Activated T-cell treated with anti-CD3 and anti-CD28 coated beads, Interleukin-2, amount 50 U/mL, for 4 hours (primary cell): Measurements from ENCODE around the gene CTNNB1. TPM values are rescaled to one million over a fixed set of nuclear protein-coding genes. Genes with fewer than 3 reads are reported as not detected.
A peak's percentile ranks its signal among the peaks of the same experiment; 100 is the strongest.

Experiments
- ATAC-seq, 2 donors: fragments of 200-7000 bp; cut with Tn5 transposase; one replicate each; pipeline ENCODE4 v1.10.0; 2021
- DNase-seq: peaks from one replicate; pipeline ENCODE4 v3.0.0-alpha.2; 2020
- H3K27me3 Mint-ChIP-seq: one replicate; pipeline ENCODE4 v1.8.0; 2021; ENCODE audit warnings: low read depth, mixed read lengths
- H3K36me3 Mint-ChIP-seq: one replicate; pipeline ENCODE4 v1.8.0; 2022; ENCODE audit warnings: mixed read lengths; ENCODE audit not compliant: insufficient read depth
- H3K4me1 Mint-ChIP-seq: one replicate; pipeline ENCODE4 v1.8.0; 2021; ENCODE audit warnings: low read depth, mixed read lengths
- H3K4me3 Mint-ChIP-seq: one replicate; pipeline ENCODE4 v1.8.0; 2021; ENCODE audit warnings: mild to moderate bottlenecking, moderate library complexity, mixed read lengths
- H3K9me3 Mint-ChIP-seq: one replicate; pipeline ENCODE4 v1.8.0; 2021; ENCODE audit warnings: mixed read lengths
- total RNA-seq, 3 donors: library from RNA; stranded (reverse); gene quantifications; one replicate each; pipeline ENCODE4 v1.2.1, GENCODE V29; 2021

CTNNB1 gene
- 100 to 1,000 TPM; 132 to 190 (median 168) TPM for total RNA-seq

GRCh38 chr3:41198950-41199865, at the start of gene CTNNB1:
Gene CTNNB1 (plus strand): TSS chr3:41199505. CDS start chr3:41224069, 24,564 bp downstream.
- ATAC-seq, result peak; percentile 85 to 90
- peak within 1 kb of the TSS; percentile 94 for H3K4me3 Mint-ChIP-seq
- H3K4me1 Mint-ChIP-seq, result peaks cover 40% of the 10 kb centered on the region
- peaks cover 5% of the 10 kb centered on the region for H3K36me3 Mint-ChIP-seq
- DNase-seq, result peak; percentile 92
- H3K9me3 Mint-ChIP-seq, result no peaks in the 10 kb centered on the region
- H3K27me3 Mint-ChIP-seq, result peaks cover under 1% of the 10 kb centered on the region

DNA sequence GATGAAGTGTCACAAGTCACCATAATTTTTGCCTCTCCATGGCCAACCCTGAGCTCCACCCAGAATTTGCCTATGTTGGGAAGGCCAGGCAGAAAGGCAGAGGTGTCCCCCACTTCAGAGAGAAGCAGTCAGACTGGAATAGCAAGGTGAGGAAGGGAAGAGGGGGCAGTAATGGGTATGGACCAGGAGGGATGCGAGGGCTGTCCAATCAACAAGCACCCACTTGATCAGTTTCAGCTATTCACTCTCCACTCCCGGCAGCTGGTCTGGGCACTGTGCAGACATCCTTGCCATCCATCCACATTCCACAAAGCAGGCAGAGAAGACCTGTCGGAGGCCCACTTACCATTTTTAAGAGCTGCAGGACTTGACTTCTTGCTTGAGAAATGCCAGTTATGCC, 43.5 kb upstream of the CTNNB1 start:
- H3K4me3 Mint-ChIP-seq, result no peak overlapping the region
- peaks cover 19% of the 10 kb centered on the region for H3K4me1 Mint-ChIP-seq

GRCh38 chr3:41158947-41159346, 40.4 kb upstream of the CTNNB1 start:
- Mint-ChIP-seq H3K36me3 (no peaks in the 10 kb centered on the region), H3K4me1 (peaks cover 19% of the 10 kb centered on the region), H3K9me3 (no peaks in the 10 kb centered on the region), H3K27me3 (peaks cover 4% of the 10 kb centered on the region), H3K4me3 (no peak overlapping the region)
- DNase-seq (no peak), ATAC-seq (peak; percentile 55 to 61)

More for the DNA sequence above, 43.5 kb upstream of the CTNNB1 start:
- DNase-seq (no peak), ATAC-seq (no peak)
- Mint-ChIP-seq H3K36me3 (no peaks in the 10 kb centered on the region), H3K9me3 (no peaks in the 10 kb centered on the region), H3K27me3 (peaks cover 4% of the 10 kb centered on the region)

- ATAC-seq (peak in 1 of 2 donors; percentile 72), DNase-seq (no peak)
- H3K9me3 Mint-ChIP-seq, result no peaks in the 10 kb centered on the region
- H3K36me3 Mint-ChIP-seq, result no peaks in the 10 kb centered on the region
- no peak overlapping the region for H3K4me3 Mint-ChIP-seq
- peaks cover 4% of the 10 kb centered on the region for H3K27me3 Mint-ChIP-seq
- H3K4me1 Mint-ChIP-seq, result peaks cover 19% of the 10 kb centered on the region
These were observed 39.6 kb upstream of the CTNNB1 start for GRCh38 chr3:41159588-41160189.

GRCh38 chr3:41162541-41162940, 36.8 kb upstream of the CTNNB1 start:
- ATAC-seq (no peak), DNase-seq (no peak)
- H3K36me3 Mint-ChIP-seq, result no peaks in the 10 kb centered on the region
- H3K27me3 Mint-ChIP-seq, result peaks cover 5% of the 10 kb centered on the region
- H3K9me3 Mint-ChIP-seq, result no peaks in the 10 kb centered on the region
- H3K4me1 Mint-ChIP-seq, result peaks cover 24% of the 10 kb centered on the region
- H3K4me3 Mint-ChIP-seq, result no peak overlapping the region

- Mint-ChIP-seq H3K4me3 (no peak overlapping the region), H3K9me3 (no peaks in the 10 kb centered on the region), H3K27me3 (peaks cover 5% of the 10 kb centered on the region), H3K4me1 (peaks cover 29% of the 10 kb centered on the region), H3K36me3 (no peaks in the 10 kb centered on the region)
- DNase-seq (no peak), ATAC-seq (no peak)
These were observed 36.3 kb upstream of the CTNNB1 start for GRCh38 chr3:41163006-41163405.

- ATAC-seq (no peak), DNase-seq (no peak)
- Mint-ChIP-seq H3K4me3 (no peak overlapping the region), H3K27me3 (peaks cover 5% of the 10 kb centered on the region), H3K9me3 (no peaks in the 10 kb centered on the region), H3K36me3 (no peaks in the 10 kb centered on the region), H3K4me1 (peaks cover 30% of the 10 kb centered on the region)
These were observed 35.9 kb upstream of the CTNNB1 start for GRCh38 chr3:41163421-41163820.

DNA sequence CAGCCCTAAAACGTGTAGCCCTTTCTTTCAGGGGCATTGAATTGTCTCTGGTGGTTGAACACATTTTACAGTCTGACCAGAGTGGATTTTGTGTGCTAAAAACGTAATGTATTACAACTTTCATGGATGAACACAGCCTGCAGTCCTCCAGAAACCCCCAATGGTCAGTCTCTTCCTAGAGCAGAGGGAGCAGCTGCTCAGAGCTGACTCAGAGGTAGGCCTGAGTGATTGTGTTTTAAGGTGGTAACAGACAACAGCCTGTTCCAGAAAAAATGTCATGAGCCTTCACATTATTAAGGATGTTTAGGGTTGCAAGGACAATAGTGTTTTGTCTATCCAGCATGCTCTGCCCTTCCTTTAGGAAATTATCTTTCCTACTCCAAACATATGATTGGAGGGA, 34.5 kb upstream of the CTNNB1 start:
- H3K9me3 Mint-ChIP-seq, result no peaks in the 10 kb centered on the region
- peaks cover 8% of the 10 kb centered on the region for H3K27me3 Mint-ChIP-seq
- H3K36me3 Mint-ChIP-seq, result no peaks in the 10 kb centered on the region
- peaks cover 16% of the 10 kb centered on the region for H3K4me1 Mint-ChIP-seq
- ATAC-seq, result no peak
- no peak overlapping the region for H3K4me3 Mint-ChIP-seq
- no peak for DNase-seq

DNA sequence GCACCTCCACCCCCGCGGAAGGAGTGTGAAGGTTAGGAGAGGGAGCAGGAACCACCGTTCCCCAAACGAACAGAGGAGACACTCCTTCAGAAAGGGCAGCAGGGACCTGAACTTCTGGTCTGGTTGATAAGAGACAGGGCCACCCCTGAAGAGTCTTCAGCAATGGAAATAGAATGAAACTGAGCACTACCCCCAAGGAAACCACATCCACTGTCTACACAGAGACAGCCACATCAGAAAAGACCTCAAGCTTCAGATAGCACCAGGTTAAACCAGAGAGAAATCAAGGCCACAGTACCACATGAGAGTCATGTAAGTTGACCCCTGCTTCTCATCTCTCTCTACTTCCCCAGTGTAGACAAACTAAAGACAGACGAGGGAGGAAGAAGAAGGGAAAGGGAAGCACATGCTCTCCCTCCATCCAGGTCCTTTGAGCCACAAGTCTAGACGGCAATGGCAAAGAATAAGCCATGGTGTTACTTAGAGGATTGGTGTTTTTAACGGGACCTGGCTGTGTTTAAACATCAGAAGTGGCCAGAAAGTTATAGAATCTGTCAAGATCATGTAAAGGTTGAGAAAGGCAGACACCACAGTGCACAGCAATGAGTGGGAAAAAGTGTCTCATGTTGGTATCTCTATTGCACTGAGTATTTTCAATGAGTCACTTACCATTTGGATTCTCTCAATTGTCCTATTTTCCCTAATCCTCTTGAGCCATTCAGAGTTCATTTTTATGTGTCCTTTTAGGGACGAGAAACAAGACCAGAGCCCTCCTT, 31.4 kb upstream of the CTNNB1 start:
- Mint-ChIP-seq H3K4me3 (no peak overlapping the region), H3K9me3 (no peaks in the 10 kb centered on the region), H3K4me1 (peaks cover 13% of the 10 kb centered on the region), H3K36me3 (no peaks in the 10 kb centered on the region), H3K27me3 (peaks cover 8% of the 10 kb centered on the region)
- peak; percentile 41 to 57 for ATAC-seq
- DNase-seq, result no peak

DNA sequence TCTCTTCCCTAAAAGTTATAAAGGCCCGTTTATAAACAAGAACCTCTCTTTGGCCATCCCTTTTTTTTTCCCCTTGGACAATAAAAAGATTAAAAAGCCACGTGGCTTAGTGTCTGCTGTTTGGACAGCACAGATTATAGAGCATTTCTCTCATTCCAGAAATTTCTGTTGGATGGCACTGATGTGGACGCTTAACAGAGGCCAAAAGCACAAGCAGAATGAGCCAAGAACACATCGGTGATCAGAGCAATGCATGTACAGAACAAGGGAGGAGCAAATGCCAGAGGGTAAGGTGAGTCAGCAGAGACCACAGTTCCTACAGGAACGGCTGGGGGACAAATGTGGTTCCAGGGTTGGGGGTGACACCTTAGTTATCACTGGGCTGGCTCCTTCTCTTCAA, 30.3 kb upstream of the CTNNB1 start:
- DNase-seq, result no peak
- no peaks in the 10 kb centered on the region for H3K9me3 Mint-ChIP-seq
- H3K27me3 Mint-ChIP-seq, result peaks cover 8% of the 10 kb centered on the region
- no peak overlapping the region for H3K4me3 Mint-ChIP-seq
- ATAC-seq, result no peak
- no peaks in the 10 kb centered on the region for H3K36me3 Mint-ChIP-seq
- H3K4me1 Mint-ChIP-seq, result peaks cover 13% of the 10 kb centered on the region

DNA sequence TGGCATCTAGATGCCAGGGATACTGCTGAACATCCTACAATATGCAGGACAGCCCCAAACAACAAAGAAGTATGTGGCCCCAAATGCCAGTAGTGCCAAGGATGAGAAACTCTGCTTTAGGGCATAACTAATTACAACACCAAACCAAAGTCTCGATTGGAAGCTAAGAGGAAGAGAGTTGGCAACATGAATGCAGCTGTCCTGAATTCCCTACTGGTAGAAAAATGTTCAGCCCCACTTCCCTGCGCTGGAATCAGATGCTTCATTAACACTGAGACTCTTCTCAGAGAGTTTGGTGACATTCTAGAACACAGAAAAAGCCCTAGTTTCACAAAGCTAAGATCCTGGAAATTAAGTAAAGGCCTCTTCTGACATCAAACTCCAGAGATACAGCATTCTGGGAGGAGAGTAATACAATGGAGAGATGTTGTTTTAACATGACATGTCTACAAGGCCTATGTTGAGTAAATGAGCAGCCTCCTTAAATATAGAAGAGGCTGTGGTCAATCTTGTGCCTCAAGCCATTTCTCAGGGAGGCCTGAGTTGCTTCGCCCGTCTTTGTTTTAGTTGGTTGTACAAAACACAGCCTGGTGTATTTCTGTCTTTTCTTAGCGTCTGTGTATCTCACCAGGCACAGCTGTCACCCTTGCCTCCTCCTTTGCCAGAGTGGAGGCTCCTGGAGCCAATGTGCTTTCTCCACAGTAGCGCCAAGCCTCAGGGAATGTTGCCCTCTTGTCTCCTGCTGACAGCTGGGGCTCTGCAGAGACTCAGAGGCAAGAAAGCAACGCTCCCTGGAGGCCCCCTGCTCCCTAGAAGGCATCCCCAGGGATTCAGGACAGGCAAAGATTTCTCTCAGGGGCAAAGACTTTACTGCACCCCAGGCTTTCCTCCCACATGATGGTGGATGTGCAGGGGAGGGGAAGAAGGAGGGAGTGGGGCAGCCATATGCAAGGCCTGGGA, 25.1 kb upstream of the CTNNB1 start:
- Mint-ChIP-seq H3K4me3 (no peak overlapping the region), H3K27me3 (peaks cover 11% of the 10 kb centered on the region), H3K4me1 (no peaks in the 10 kb centered on the region), H3K9me3 (no peaks in the 10 kb centered on the region), H3K36me3 (no peaks in the 10 kb centered on the region)
- DNase-seq, result no peak
- no peak for ATAC-seq

GRCh38 chr3:41175365-41175764, 23.9 kb upstream of the CTNNB1 start:
- Mint-ChIP-seq H3K27me3 (peaks cover 9% of the 10 kb centered on the region), H3K9me3 (no peaks in the 10 kb centered on the region), H3K4me3 (no peak overlapping the region), H3K4me1 (no peaks in the 10 kb centered on the region), H3K36me3 (no peaks in the 10 kb centered on the region)
- no peak for DNase-seq
- no peak for ATAC-seq

- H3K4me3 Mint-ChIP-seq, result no peak overlapping the region
- H3K9me3 Mint-ChIP-seq, result no peaks in the 10 kb centered on the region
- H3K4me1 Mint-ChIP-seq, result no peaks in the 10 kb centered on the region
- DNase-seq (no peak), ATAC-seq (no peak)
- no peaks in the 10 kb centered on the region for H3K36me3 Mint-ChIP-seq
- peaks cover 11% of the 10 kb centered on the region for H3K27me3 Mint-ChIP-seq
These were observed 22.7 kb upstream of the CTNNB1 start for GRCh38 chr3:41176596-41176995.
